AG09309 (cell line): Measurements from ENCODE around the gene CACNB2.

Source experiments
- DNase-seq: peaks from one replicate; pipeline ENCODE4 v3.0.0-alpha.2; 2010; ENCODE audit warnings: low read depth
- H3K4me3 ChIP-seq: 2 replicates; pipeline ENCODE4 v1.5.1; 2011; ENCODE audit warnings: mild to moderate bottlenecking, low read depth, low read length, moderate library complexity; ENCODE audit not compliant: control insufficient read depth
- CTCF ChIP-seq: IDR thresholded peaks from 2 replicates; pipeline ENCODE4 v1.5.1; 2011; ENCODE audit warnings: mild to moderate bottlenecking, low read depth, low read length, inconsistent platforms; ENCODE audit not compliant: insufficient read depth, control insufficient read depth; ENCODE audit errors: missing control alignments

Gene CACNB2

GRCh38 chr10:18345308-18345707 is 205.1 kb downstream of the CACNB2 start:
- no peak overlapping the region for H3K4me3 ChIP-seq
- TF ChIP-seq CTCF: no peak
- no peak for DNase-seq

DNA sequence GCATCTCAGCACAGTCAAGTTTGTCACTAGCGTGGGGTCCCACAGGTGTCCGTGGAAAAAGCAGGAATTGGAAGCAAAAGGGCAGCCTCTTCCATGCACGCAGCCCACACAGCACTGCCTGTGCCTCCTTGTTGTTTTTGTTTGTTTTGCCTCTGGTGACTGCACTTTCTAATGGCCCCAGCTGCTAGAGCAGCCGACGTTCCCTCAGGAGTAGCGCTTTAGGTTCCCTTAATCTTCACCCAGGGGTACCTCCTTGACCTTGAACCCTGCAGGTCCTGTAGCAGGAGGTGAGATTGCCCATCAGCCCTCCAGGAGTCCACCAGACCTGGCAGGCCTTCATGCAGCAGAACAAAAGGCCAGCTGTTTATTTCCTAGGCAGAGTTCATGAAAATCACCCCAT is 210.1 kb downstream of the CACNB2 start:
- DNase-seq: no peak
- no peak for TF ChIP-seq CTCF
- no peak overlapping the region for H3K4me3 ChIP-seq

- DNase-seq: no peak
- no peak for TF ChIP-seq CTCF
- no peak overlapping the region for H3K4me3 ChIP-seq
These were observed 211.2 kb downstream of the CACNB2 start for GRCh38 chr10:18351421-18351820.

DNA sequence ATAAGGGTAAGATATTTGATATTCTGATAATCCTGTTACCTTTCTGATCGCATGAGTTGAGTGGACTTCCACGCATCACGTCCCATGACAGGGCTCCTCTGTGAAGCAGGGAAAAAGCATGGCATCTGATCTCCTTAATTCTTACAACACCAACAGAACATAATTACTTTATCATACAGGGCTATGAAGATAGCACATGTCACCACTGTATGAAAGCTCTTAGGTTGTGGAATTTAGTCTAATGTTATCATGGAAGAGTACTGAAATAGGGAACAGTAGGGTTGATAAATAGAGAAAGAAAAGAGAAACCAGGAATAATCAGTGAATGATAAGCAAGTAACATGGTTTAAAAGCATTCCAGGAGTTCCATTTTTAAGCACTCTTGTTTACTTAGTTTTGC is 212.0 kb downstream of the CACNB2 start:
- no peak for TF ChIP-seq CTCF
- no peak overlapping the region for H3K4me3 ChIP-seq
- DNase-seq: no peak

- no peak for DNase-seq
- no peak overlapping the region for H3K4me3 ChIP-seq
- TF ChIP-seq CTCF: no peak
These were observed 219.6 kb downstream of the CACNB2 start for GRCh38 chr10:18359812-18360211.

DNA sequence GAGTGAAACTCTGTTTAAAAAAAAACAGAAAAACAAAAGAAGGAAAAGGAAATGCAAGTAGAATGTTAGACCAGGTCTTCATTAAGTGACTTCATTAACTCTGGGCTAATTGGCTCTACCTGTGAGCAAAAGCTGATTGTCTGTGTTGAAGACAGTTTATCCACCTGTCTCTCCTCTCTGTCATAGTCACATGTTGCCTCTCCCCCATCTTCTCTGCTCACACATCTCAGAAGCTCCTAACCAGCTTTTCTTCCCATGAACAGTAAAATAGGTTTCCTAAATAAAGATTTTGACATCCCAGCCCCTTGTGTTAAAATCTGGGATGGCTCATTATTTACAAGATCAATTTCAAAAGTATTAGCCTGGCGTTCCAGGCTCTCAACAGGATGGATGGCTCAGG is 222.7 kb downstream of the CACNB2 start:
- TF ChIP-seq CTCF: no peak

More for the DNA sequence above, 222.7 kb downstream of the CACNB2 start:
- DNase-seq: no peak
- no peak overlapping the region for H3K4me3 ChIP-seq
